HepG2 (cell line): ENCODE data around the gene CRAMP1. TPM values are rescaled to one million over a fixed set of nuclear protein-coding genes. Genes with fewer than 3 reads are reported as not detected.

Experiments
- CBX5 ChIP-seq: sonication (generic); formaldehyde crosslinking; IDR thresholded peaks from 2 replicates; pipeline ENCODE4 v1.4.0; 2020; ENCODE audit warnings: missing genetic modification reagents, borderline replicate concordance
- CCDC6 ChIP-seq: sonication (generic); formaldehyde crosslinking; IDR thresholded peaks from 2 replicates; pipeline ENCODE4 v1.8.1; 2022; ENCODE audit warnings: mild to moderate bottlenecking, missing genetic modification reagents, moderate library complexity
- CEBPB ChIP-seq: IDR thresholded peaks from 2 replicates; pipeline ENCODE4 v1.6.1; 2011; ENCODE audit warnings: low read depth, low read length, improper control_type of control experiment, borderline replicate concordance
- FOSL1 ChIP-seq: sonication (generic); formaldehyde crosslinking; IDR thresholded peaks from 2 replicates; pipeline ENCODE4 v1.9.0; 2021; ENCODE audit warnings: missing genetic modification reagents, borderline replicate concordance
- FOXC1 ChIP-seq: sonication (generic); formaldehyde crosslinking; IDR thresholded peaks from 2 replicates; pipeline ENCODE4 v1.8.0; 2022; ENCODE audit warnings: mild to moderate bottlenecking, missing genetic modification reagents, borderline replicate concordance
- NFKBIZ ChIP-seq: IDR thresholded peaks from 2 replicates; pipeline ENCODE4 v1.6.1; 2018; ENCODE audit warnings: missing genetic modification reagents, missing compliant biosample characterization
- NR2F1 ChIP-seq, 2 experiments: fragments of 450-650 bp in 1 of 2; formaldehyde crosslinking in 1 of 2; IDR thresholded peaks; 2 replicates each; pipeline versions ENCODE4 v1.5.0 to v1.6.1; 2016 to 2020; ENCODE audit warnings: mild to moderate bottlenecking in 1 of 2, missing compliant biosample characterization in 1 of 2, missing genetic modification reagents in 1 of 2, moderate library complexity in 1 of 2
- NR2F2 ChIP-seq: IDR thresholded peaks from 2 replicates; pipeline ENCODE4 v1.6.1; 2012; ENCODE audit warnings: low read depth, inconsistent platforms, borderline replicate concordance
- SP140L ChIP-seq: sonication (generic); formaldehyde crosslinking; IDR thresholded peaks from 2 replicates; pipeline ENCODE4 v1.4.0; 2020; ENCODE audit warnings: missing genetic modification reagents, borderline replicate concordance
- ZNF468 ChIP-seq: sonication (generic); formaldehyde crosslinking; IDR thresholded peaks from 2 replicates; pipeline ENCODE4 v1.8.0; 2022; ENCODE audit warnings: mild to moderate bottlenecking, moderate library complexity, missing genetic modification reagents
- ZNF501 ChIP-seq: sonication (generic); formaldehyde crosslinking; IDR thresholded peaks from 2 replicates; pipeline ENCODE4 v1.5.1; 2020; ENCODE audit warnings: mild to moderate bottlenecking, moderate library complexity, missing genetic modification reagents
- ZNF530 ChIP-seq: sonication (generic); formaldehyde crosslinking; IDR thresholded peaks from 2 replicates; pipeline ENCODE4 v1.5.0; 2020; ENCODE audit warnings: low read depth, mild to moderate bottlenecking, missing genetic modification reagents
- ZNF557 ChIP-seq: sonication (generic); formaldehyde crosslinking; IDR thresholded peaks from 2 replicates; pipeline ENCODE4 v1.4.0; 2020; ENCODE audit warnings: missing genetic modification reagents
- polyA plus RNA-seq, 8 experiments: library from polyadenylated mRNA; depleted of rRNA in 3 of 8; stranded (reverse) in 7 of 8; unstranded in 1 of 8; fragments of >200 nt; fragmentation: Illumina TruSeq in 4 of 8; extraction: Trizol in 4 of 8; gene quantifications; 2 replicates each; pipeline versions ENCODE4 v1.2.1 to v1.2.3, GENCODE V29; 2011 to 2016; ENCODE audit warnings: low read depth in 4 of 8, missing spikeins in 1 of 8, mixed read lengths in 1 of 8; ENCODE audit not compliant: insufficient read depth in 1 of 8
- total RNA-seq, 5 experiments: library from RNA; depleted of rRNA; stranded (reverse); fragments of >200 nt; fragmentation: Illumina TruSeq; extraction: Trizol; gene quantifications; 2 replicates each; pipeline ENCODE4 v1.2.3, GENCODE V29; 2016; ENCODE audit warnings: low read depth in 1 of 5
- TF ChIP-seq, protein P1 (sequence below): sonication (generic); formaldehyde crosslinking; IDR thresholded peaks from 2 replicates; pipeline ENCODE4 v1.9.0; 2021; ENCODE audit warnings: missing genetic modification reagents, mild to moderate bottlenecking, borderline replicate concordance
- TF ChIP-seq, protein P2 (sequence below): IDR thresholded peaks from 2 replicates; pipeline ENCODE4 v1.6.1; 2018; ENCODE audit warnings: missing genetic modification reagents
- TF ChIP-seq, protein P3 (sequence below): sonication (generic); formaldehyde crosslinking; conservative IDR thresholded peaks from 2 replicates; pipeline ENCODE4 v1.4.0; 2020; ENCODE audit warnings: missing genetic modification reagents
- TF ChIP-seq, protein P4 (sequence below): sonication (generic); formaldehyde crosslinking; IDR thresholded peaks from 2 replicates; pipeline ENCODE4 v1.5.0; 2020; ENCODE audit warnings: missing genetic modification reagents, mild to moderate bottlenecking, borderline replicate concordance
- TF ChIP-seq, protein P5 (sequence below): sonication (generic); formaldehyde crosslinking; IDR thresholded peaks from 2 replicates; pipeline ENCODE4 v1.4.0; 2020; ENCODE audit warnings: missing genetic modification reagents; ENCODE audit errors: not compliant biosample characterization
- TF ChIP-seq, protein P6 (sequence below): fragments of 450-650 bp; IDR thresholded peaks from 2 replicates; pipeline ENCODE4 v1.6.1; 2017
- TF ChIP-seq, protein P7 (sequence below): sonication (generic); formaldehyde crosslinking; IDR thresholded peaks from 2 replicates; pipeline ENCODE4 v1.5.1; 2020; ENCODE audit warnings: mild to moderate bottlenecking, moderate library complexity, missing genetic modification reagents

The CRAMP1 gene
- total and polyA plus RNA-seq, 2 of the 13 experiments (the other 11 are each of a cell fraction or from before 2014, with no cell fraction given): 6.8 to 9.7 TPM

DNA sequence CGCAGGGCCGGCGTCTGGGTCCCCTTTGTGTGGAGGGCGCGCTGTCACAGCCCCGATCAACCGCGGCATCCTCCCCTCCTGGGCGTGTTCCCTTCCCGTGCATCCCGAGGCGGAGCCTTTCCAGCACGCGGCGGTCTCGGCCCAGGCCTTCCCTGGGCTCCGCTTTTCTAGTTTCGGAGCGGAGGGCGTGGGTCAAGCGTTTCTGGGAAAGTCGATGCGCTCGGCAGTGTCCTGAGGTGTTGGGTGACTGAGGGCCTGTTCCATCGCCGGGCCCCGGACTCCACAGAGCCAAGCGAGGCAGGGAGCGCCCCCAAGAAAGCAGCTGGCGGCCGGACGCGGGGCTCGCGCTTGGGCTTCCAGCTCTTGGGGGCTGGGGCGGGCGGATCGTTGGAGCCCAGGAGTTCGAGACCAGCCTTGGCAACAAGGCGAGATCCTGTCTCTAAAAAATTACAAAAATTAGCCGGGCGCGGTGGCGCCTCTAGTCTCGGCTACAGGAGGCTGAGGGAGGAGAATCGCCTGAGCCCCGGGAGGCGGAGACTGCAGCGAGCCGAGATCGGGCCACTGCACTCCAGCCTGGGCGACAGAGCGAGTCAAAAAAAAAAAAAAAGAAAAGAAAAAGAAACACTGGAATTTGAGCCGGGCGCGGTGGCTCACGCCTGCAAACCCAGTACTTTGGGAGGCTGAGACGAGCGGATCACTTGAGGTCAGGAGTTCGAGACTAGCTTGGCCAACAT is 1.1 kb upstream of the CRAMP1 start (continued):
- TF ChIP-seq NR2F2 (no peak), FOXC1 (CRISPR knock-in tag) (0 out of 2 replicates have a peak, but pooled peaks have one; percentile 46), ZNF501 (CRISPR knock-in tag) (no peak), NR2F1 (CRISPR knock-in tag; IDR thresholded peaks at IDR 0.05) (no peak), ZNF530 (CRISPR knock-in tag) (no peak), SP140L (CRISPR knock-in tag) (no peak), ZNF468 (CRISPR knock-in tag) (no peak), CCDC6 (no peak), ZNF557 (CRISPR knock-in tag) (no peak), CEBPB (no peak), CBX5 (CRISPR knock-in tag) (no peak), FOSL1 (CRISPR knock-in tag) (no peak), NFKBIZ (CRISPR knock-in tag) (no peak)
- TF ChIP-seq, protein P1, sequence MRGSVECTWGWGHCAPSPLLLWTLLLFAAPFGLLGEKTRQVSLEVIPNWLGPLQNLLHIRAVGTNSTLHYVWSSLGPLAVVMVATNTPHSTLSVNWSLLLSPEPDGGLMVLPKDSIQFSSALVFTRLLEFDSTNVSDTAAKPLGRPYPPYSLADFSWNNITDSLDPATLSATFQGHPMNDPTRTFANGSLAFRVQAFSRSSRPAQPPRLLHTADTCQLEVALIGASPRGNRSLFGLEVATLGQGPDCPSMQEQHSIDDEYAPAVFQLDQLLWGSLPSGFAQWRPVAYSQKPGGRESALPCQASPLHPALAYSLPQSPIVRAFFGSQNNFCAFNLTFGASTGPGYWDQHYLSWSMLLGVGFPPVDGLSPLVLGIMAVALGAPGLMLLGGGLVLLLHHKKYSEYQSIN: no peak
- TF ChIP-seq, protein P2, sequence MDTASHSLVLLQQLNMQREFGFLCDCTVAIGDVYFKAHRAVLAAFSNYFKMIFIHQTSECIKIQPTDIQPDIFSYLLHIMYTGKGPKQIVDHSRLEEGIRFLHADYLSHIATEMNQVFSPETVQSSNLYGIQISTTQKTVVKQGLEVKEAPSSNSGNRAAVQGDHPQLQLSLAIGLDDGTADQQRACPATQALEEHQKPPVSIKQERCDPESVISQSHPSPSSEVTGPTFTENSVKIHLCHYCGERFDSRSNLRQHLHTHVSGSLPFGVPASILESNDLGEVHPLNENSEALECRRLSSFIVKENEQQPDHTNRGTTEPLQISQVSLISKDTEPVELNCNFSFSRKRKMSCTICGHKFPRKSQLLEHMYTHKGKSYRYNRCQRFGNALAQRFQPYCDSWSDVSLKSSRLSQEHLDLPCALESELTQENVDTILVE: no peak
- TF ChIP-seq, protein P3, sequence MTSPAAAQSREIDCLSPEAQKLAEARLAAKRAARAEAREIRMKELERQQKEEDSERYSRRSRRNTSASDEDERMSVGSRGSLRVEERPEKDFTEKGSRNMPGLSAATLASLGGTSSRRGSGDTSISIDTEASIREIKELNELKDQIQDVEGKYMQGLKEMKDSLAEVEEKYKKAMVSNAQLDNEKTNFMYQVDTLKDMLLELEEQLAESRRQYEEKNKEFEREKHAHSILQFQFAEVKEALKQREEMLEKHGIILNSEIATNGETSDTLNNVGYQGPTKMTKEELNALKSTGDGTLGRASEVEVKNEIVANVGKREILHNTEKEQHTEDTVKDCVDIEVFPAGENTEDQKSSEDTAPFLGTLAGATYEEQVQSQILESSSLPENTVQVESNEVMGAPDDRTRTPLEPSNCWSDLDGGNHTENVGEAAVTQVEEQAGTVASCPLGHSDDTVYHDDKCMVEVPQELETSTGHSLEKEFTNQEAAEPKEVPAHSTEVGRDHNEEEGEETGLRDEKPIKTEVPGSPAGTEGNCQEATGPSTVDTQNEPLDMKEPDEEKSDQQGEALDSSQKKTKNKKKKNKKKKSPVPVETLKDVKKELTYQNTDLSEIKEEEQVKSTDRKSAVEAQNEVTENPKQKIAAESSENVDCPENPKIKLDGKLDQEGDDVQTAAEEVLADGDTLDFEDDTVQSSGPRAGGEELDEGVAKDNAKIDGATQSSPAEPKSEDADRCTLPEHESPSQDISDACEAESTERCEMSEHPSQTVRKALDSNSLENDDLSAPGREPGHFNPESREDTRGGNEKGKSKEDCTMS: no peak
- TF ChIP-seq, protein P4, sequence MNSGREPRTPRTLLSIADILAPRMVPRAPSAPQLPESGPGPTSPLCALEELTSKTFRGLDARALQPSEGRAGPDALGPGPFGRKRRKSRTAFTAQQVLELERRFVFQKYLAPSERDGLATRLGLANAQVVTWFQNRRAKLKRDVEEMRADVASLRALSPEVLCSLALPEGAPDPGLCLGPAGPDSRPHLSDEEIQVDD (CRISPR knock-in tag): no peak
- TF ChIP-seq, protein P5, sequence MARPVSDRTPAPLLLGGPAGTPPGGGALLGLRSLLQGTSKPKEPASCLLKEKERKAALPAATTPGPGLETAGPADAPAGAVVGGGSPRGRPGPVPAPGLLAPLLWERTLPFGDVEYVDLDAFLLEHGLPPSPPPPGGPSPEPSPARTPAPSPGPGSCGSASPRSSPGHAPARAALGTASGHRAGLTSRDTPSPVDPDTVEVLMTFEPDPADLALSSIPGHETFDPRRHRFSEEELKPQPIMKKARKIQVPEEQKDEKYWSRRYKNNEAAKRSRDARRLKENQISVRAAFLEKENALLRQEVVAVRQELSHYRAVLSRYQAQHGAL (CRISPR knock-in tag): no peak
- TF ChIP-seq, protein P6, sequence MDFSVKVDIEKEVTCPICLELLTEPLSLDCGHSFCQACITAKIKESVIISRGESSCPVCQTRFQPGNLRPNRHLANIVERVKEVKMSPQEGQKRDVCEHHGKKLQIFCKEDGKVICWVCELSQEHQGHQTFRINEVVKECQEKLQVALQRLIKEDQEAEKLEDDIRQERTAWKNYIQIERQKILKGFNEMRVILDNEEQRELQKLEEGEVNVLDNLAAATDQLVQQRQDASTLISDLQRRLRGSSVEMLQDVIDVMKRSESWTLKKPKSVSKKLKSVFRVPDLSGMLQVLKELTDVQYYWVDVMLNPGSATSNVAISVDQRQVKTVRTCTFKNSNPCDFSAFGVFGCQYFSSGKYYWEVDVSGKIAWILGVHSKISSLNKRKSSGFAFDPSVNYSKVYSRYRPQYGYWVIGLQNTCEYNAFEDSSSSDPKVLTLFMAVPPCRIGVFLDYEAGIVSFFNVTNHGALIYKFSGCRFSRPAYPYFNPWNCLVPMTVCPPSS: no peak
- TF ChIP-seq, protein P7, sequence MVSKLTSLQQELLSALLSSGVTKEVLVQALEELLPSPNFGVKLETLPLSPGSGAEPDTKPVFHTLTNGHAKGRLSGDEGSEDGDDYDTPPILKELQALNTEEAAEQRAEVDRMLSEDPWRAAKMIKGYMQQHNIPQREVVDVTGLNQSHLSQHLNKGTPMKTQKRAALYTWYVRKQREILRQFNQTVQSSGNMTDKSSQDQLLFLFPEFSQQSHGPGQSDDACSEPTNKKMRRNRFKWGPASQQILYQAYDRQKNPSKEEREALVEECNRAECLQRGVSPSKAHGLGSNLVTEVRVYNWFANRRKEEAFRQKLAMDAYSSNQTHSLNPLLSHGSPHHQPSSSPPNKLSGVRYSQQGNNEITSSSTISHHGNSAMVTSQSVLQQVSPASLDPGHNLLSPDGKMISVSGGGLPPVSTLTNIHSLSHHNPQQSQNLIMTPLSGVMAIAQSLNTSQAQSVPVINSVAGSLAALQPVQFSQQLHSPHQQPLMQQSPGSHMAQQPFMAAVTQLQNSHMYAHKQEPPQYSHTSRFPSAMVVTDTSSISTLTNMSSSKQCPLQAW (CRISPR knock-in tag): 0 out of 2 replicates have a peak, but pooled peaks have one; percentile 4
